GM21528 (cell line): ENCODE results near the gene FUZ.

Experiments
- ATAC-seq: cut with Tn5 transposase; IDR thresholded peaks from one replicate; pipeline ENCODE4 v1.9.1; 2021; ENCODE audit warnings: mild to moderate bottlenecking, moderate library complexity; ENCODE audit not compliant: unreplicated experiment, low FRiP score

Gene FUZ

DNA sequence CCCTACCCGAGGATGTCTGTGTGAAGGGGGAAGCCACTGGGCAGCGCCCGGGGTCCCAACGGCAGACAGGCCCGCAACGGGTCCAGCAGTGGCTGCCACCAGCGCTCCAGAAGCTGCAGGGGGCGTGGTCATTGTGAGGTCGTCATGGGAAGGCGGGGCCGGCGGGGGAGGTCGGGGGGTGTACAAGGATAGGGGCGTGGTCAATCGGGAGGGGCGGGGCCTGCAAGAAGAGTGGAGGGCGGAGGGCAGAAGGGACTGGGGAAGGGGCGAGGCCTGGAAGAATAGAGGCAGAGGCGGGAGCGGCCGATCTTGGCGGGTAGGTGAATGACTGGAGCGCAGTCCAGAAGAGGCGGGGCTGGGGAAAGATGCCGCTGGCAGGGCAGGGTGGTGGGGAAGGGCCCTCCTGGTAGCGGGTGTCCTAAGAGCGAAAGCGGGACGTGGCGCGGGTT is 4.4 kb downstream of the FUZ start:
- no peak for ATAC-seq

GRCh38 chr19:49807904-49808675 is 5.0 kb downstream of the FUZ start:
- no peak for ATAC-seq

- no peak for ATAC-seq
Observed at GRCh38 chr19:49807058-49807903, 5.8 kb downstream of the FUZ start.

- ATAC-seq: no peak
Observed at GRCh38 chr19:49806620-49806959, 6.5 kb downstream of the FUZ start.

- ATAC-seq: no peak
Observed at GRCh38 chr19:49805822-49806619, 7.1 kb downstream of the FUZ start.

DNA sequence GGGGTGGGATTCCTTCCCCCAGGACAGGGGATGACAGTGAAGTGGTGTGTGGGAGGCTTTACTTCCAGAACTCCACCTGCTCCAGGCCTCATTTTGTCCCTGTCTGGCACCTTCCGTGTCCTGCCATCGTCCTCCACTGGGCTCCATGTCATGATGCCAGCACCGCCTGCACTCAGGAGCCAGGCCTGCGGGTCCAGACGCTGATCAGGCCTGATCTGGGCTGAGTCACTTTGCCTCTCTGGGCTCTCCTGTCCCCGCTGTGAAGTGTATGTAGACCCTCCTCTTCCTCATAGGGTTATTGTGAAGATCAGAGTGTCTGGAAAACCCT is 9.6 kb downstream of the FUZ start:
- no peak for ATAC-seq

GRCh38 chr19:49802836-49803528 is 10.1 kb downstream of the FUZ start:
- no peak for ATAC-seq

- no peak for ATAC-seq
Observed at GRCh38 chr19:49801966-49802661, 11.0 kb downstream of the FUZ start.

- ATAC-seq: no peak
Observed at GRCh38 chr19:49801401-49801888, 11.6 kb downstream of the FUZ start.

- no peak for ATAC-seq
Observed at GRCh38 chr19:49800771-49801170, 12.3 kb downstream of the FUZ start.

- ATAC-seq: no peak
Observed at GRCh38 chr19:49799798-49800376, 13.2 kb downstream of the FUZ start.

- no peak for ATAC-seq
Observed at GRCh38 chr19:49799271-49799797, 13.8 kb downstream of the FUZ start.

DNA sequence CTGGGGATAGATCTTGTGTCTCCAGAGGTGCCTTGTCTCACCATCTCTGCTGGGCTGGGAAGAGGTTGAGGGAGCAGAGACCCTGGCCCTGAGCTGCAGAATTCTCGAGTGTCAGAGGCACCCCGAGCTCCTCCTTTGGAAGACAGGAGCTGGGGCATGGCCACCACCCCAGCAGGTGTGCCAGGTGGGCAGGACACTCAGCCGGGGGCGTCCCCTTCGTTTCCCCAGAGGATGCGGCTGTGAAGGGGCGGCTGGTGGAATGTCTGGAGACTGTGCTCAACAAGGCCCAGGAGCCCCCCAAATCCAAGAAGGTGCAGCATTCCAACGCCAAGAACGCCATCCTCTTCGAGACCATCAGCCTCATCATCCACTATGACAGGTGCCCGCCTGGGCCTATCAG is 14.5 kb downstream of the FUZ start:
- no peak for ATAC-seq

- no peak for ATAC-seq
Observed at GRCh38 chr19:49795615-49796014, 17.5 kb downstream of the FUZ start.

DNA sequence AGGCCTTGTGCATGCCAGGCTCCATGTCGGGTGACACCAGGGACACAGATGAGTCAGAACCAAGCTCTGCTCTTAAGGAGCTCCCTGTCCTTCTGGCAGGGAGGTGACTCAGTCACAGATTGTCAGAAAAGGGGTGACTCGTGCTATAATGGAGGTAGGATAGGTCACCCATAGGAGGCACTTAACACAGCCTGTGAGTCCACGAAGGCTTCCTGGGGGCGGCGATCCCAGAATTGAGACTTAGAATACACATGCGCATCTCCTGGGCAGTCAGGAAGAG is 19.6 kb downstream of the FUZ start:
- no peak for ATAC-seq

GRCh38 chr19:49792829-49793560 is 20.1 kb downstream of the FUZ start:
- no peak for ATAC-seq

DNA sequence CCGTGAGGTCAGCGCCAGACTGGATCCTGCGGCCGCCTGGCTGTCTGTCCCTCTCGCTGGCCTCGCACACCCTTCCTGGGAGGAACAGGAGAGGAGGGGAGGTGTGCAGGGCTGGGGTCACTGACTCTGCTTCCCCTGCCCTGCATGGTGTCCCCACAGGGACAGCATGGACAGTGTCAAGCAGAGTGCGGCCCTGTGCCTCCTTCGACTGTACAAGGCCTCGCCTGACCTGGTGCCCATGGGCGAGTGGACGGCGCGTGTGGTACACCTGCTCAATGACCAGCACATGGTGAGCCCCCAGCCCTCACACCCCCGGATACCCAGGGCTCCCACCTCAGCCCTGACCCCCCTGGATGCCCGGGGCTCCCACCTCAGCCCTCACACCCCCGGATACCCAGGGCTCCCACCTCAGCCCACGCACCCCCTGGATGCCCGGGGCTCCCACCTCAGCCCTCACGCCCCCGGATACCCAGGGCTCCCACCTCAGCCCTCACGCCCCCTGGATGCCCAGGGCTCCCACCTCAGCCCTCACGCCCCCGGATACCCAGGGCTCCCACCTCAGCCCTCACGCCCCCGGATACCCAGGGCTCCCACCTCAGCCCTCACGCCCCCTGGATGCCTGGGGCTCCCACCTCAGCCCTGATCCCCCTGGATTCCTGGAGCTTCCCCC is 21.2 kb downstream of the FUZ start:
- ATAC-seq: no peak

GRCh38 chr19:49790866-49791265 is 22.2 kb downstream of the FUZ start:
- no peak for ATAC-seq
